Measurements from ENCODE around the gene SACM1L.
"Not testable (repeated sequence)": the region's sequence is repeated elsewhere in the genome, so short reads cannot be mapped to it uniquely, and the experiment has no call there.

SACM1L gene

GRCh38 chr3:45749036-45749600, 59.9 kb downstream of the SACM1L start:
- H3K9me3 Mint-ChIP-seq; H3K27me3 Mint-ChIP-seq; H3K4me3 Mint-ChIP-seq; intact Hi-C loops (cut with micrococcal nuclease); H3K27ac Mint-ChIP-seq; H3K4me1 Mint-ChIP-seq (ENCODE audit: low read depth): not testable (repeated sequence)
- peaks cover 45% of the 10 kb centered on the region for H3K36me3 Mint-ChIP-seq (ENCODE audit: low read depth)

- Mint-ChIP-seq H3K27me3 (no peaks in the 10 kb centered on the region), H3K4me3 (no peak overlapping the region), H3K4me1 (ENCODE audit: low read depth) (peaks cover 7% of the 10 kb centered on the region), H3K9me3 (peaks cover 9% of the 10 kb centered on the region), H3K27ac (no peak overlapping the region), H3K36me3 (ENCODE audit: low read depth) (peaks cover 41% of the 10 kb centered on the region)
- intact Hi-C loops (cut with micrococcal nuclease), result no loop called here
Observed at GRCh38 chr3:45749880-45750279, 60.7 kb downstream of the SACM1L start.

- H3K9me3 Mint-ChIP-seq, result peaks cover 9% of the 10 kb centered on the region
- no peak overlapping the region for H3K27ac Mint-ChIP-seq
- no peaks in the 10 kb centered on the region for H3K27me3 Mint-ChIP-seq
- H3K36me3 Mint-ChIP-seq (ENCODE audit: low read depth), result peaks cover 24% of the 10 kb centered on the region
- H3K4me1 Mint-ChIP-seq (ENCODE audit: low read depth), result peaks cover 7% of the 10 kb centered on the region
- intact Hi-C loops (cut with micrococcal nuclease), result no loop called here
- no peak overlapping the region for H3K4me3 Mint-ChIP-seq
Observed at GRCh38 chr3:45751537-45752242, 62.5 kb downstream of the SACM1L start.

GRCh38 chr3:45753095-45753494, 63.9 kb downstream of the SACM1L start:
- Mint-ChIP-seq H3K27me3 (no peaks in the 10 kb centered on the region), H3K4me1 (ENCODE audit: low read depth) (peaks cover 7% of the 10 kb centered on the region)

GRCh38 chr3:45754461-45754860, 65.3 kb downstream of the SACM1L start:
- Mint-ChIP-seq H3K9me3 (no peaks in the 10 kb centered on the region), H3K4me3 (no peak overlapping the region), H3K36me3 (ENCODE audit: low read depth) (no peaks in the 10 kb centered on the region), H3K27me3 (no peaks in the 10 kb centered on the region), H3K4me1 (ENCODE audit: low read depth) (peaks cover 7% of the 10 kb centered on the region), H3K27ac (no peak overlapping the region)
- intact Hi-C loops (cut with micrococcal nuclease), result no loop called here

More at GRCh38 chr3:45753095-45753494, 63.9 kb downstream of the SACM1L start:
- no peak overlapping the region for H3K27ac Mint-ChIP-seq
- peaks cover 10% of the 10 kb centered on the region for H3K36me3 Mint-ChIP-seq (ENCODE audit: low read depth)
- H3K4me3 Mint-ChIP-seq, result no peak overlapping the region
- intact Hi-C loops (cut with micrococcal nuclease), result no loop called here
- H3K9me3 Mint-ChIP-seq, result peaks cover 9% of the 10 kb centered on the region

GRCh38 chr3:45756055-45756454, 66.9 kb downstream of the SACM1L start:
- Mint-ChIP-seq H3K36me3 (ENCODE audit: low read depth) (no peaks in the 10 kb centered on the region), H3K27me3 (peaks cover 3% of the 10 kb centered on the region), H3K27ac (no peak overlapping the region), H3K4me3 (no peak overlapping the region), H3K9me3 (no peaks in the 10 kb centered on the region), H3K4me1 (ENCODE audit: low read depth) (peaks cover 8% of the 10 kb centered on the region)
- intact Hi-C loops (cut with micrococcal nuclease), result no loop called here

GRCh38 chr3:45757141-45757540, 67.9 kb downstream of the SACM1L start:
- H3K27me3 Mint-ChIP-seq; H3K27ac Mint-ChIP-seq; intact Hi-C loops (cut with micrococcal nuclease); H3K36me3 Mint-ChIP-seq (ENCODE audit: low read depth); H3K4me3 Mint-ChIP-seq; H3K9me3 Mint-ChIP-seq: not testable (repeated sequence)
- H3K4me1 Mint-ChIP-seq (ENCODE audit: low read depth), result peaks cover 12% of the 10 kb centered on the region

- Mint-ChIP-seq H3K4me3 (no peak overlapping the region), H3K27ac (no peak overlapping the region), H3K9me3 (no peaks in the 10 kb centered on the region), H3K36me3 (ENCODE audit: low read depth) (no peaks in the 10 kb centered on the region), H3K27me3 (peaks cover 3% of the 10 kb centered on the region), H3K4me1 (ENCODE audit: low read depth) (peaks cover 11% of the 10 kb centered on the region)
- intact Hi-C loops (cut with micrococcal nuclease), result no loop called here
Observed at GRCh38 chr3:45758871-45759270, 69.7 kb downstream of the SACM1L start.

- intact Hi-C loops (cut with micrococcal nuclease), result no loop called here
- peaks cover 3% of the 10 kb centered on the region for H3K27me3 Mint-ChIP-seq
Observed at GRCh38 chr3:45759851-45760250, 70.7 kb downstream of the SACM1L start.

GRCh38 chr3:45760878-45761711, 71.9 kb downstream of the SACM1L start:
- H3K9me3 Mint-ChIP-seq, result no peaks in the 10 kb centered on the region
- no peak overlapping the region for H3K4me3 Mint-ChIP-seq
- intact Hi-C loops (cut with micrococcal nuclease), result loop anchor here (1.0 kb wide), 2 partner anchors 168 to 317 kb away; no protein-coding TSS in a partner anchor
- peaks cover 3% of the 10 kb centered on the region for H3K27me3 Mint-ChIP-seq
- peaks cover 5% of the 10 kb centered on the region for H3K4me1 Mint-ChIP-seq (ENCODE audit: low read depth)
- no peaks in the 10 kb centered on the region for H3K36me3 Mint-ChIP-seq (ENCODE audit: low read depth)
- H3K27ac Mint-ChIP-seq, result no peak overlapping the region

More at GRCh38 chr3:45759851-45760250, 70.7 kb downstream of the SACM1L start:
- Mint-ChIP-seq H3K9me3 (no peaks in the 10 kb centered on the region), H3K4me3 (no peak overlapping the region), H3K27ac (no peak overlapping the region), H3K4me1 (ENCODE audit: low read depth) (peaks cover 5% of the 10 kb centered on the region), H3K36me3 (ENCODE audit: low read depth) (no peaks in the 10 kb centered on the region)

- intact Hi-C loops (cut with micrococcal nuclease), result loop anchor here (1.0 kb wide), 2 partner anchors 167 to 316 kb away; no protein-coding TSS in a partner anchor
- Mint-ChIP-seq H3K4me3 (no peak overlapping the region), H3K27ac (no peak overlapping the region)
Observed at GRCh38 chr3:45761831-45762230, 72.6 kb downstream of the SACM1L start.

GRCh38 chr3:45762647-45763302, 73.6 kb downstream of the SACM1L start:
- intact Hi-C loops (cut with micrococcal nuclease), result no loop called here
- Mint-ChIP-seq H3K36me3 (ENCODE audit: low read depth) (no peaks in the 10 kb centered on the region), H3K27ac (no peak overlapping the region), H3K4me3 (no peak overlapping the region), H3K9me3 (no peaks in the 10 kb centered on the region), H3K4me1 (ENCODE audit: low read depth) (peaks cover 5% of the 10 kb centered on the region), H3K27me3 (peaks cover 7% of the 10 kb centered on the region)

More at GRCh38 chr3:45761831-45762230, 72.6 kb downstream of the SACM1L start:
- Mint-ChIP-seq H3K36me3 (ENCODE audit: low read depth) (no peaks in the 10 kb centered on the region), H3K4me1 (ENCODE audit: low read depth) (peaks cover 5% of the 10 kb centered on the region), H3K27me3 (peaks cover 3% of the 10 kb centered on the region), H3K9me3 (no peaks in the 10 kb centered on the region)

- Mint-ChIP-seq H3K9me3 (no peaks in the 10 kb centered on the region), H3K4me3 (no peak overlapping the region), H3K27ac (no peak overlapping the region), H3K36me3 (ENCODE audit: low read depth) (no peaks in the 10 kb centered on the region), H3K4me1 (ENCODE audit: low read depth) (peaks cover 5% of the 10 kb centered on the region), H3K27me3 (peaks cover 9% of the 10 kb centered on the region)
- intact Hi-C loops (cut with micrococcal nuclease), result no loop called here
Observed at GRCh38 chr3:45763303-45763675, 74.1 kb downstream of the SACM1L start.

All from dendritic cell treated with granulocyte-macrophage colony-stimulating factor and Interleukin-4, amounts not matched to agents 40 ng/mL and 50 ng/mL, for 4 days (primary cell).